GM03348 (cell line): ENCODE results near the gene AGXT.

Experiments used
- DNase-seq: peaks from one replicate; pipeline ENCODE4 v3.0.0; 2012; ENCODE audit warnings: low spot score

Gene AGXT

DNA sequence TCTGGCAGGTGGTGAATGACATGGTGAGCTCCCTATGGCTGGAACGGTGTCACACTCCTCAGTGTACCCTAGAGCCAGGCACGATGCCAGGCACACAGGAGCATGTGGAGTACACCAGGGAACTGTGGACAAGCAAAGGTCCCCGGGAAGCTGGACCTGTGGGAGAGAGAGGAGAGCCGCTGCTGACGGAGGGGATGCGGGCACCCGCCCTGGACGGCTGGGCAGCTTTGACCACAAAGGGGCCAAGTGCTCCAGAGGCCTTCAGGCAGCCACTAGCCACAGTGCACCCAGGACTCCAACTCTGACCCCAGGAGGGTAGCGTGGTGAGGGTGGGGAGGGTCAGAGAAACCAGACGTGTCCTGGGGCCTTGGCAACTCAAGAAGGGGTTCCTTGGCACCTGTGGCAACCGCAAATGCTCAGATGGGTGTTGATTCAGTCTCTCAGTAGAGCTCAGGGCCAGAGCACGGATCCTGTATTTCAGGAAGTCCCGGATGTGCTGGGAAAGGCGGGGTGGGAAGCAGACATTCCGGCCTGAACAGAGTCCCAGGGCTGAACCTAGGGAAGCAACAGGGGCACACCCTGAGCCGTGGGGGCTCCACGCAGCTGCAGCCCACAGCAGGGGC is 29.6 kb downstream of the AGXT start:
- no peak for DNase-seq

- no peak for DNase-seq
Measured at GRCh38 chr2:240898731-240899467, 30.3 kb downstream of the AGXT start.

DNA sequence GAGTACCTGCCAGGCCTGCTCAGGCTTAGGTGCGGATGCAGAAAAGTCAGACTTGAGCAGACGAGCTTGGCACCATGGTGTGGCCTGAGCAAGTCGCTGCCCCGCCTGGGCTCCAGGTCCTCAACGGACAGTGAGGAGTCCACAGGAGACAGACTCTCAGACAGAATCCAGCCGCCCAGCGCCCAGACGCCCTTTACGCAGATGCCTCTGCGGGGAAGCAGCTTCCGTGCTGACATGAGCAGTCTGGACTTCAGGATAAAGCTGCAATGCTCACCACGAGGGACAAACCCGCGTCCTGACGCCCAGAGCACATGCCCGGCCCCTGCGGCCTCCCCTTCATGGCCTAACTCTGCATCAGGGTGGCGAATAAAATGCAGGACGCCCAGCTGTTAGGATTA is 30.8 kb downstream of the AGXT start:
- DNase-seq, result no peak

- DNase-seq, result no peak
Measured at GRCh38 chr2:240900141-240900860, 31.7 kb downstream of the AGXT start.

DNA sequence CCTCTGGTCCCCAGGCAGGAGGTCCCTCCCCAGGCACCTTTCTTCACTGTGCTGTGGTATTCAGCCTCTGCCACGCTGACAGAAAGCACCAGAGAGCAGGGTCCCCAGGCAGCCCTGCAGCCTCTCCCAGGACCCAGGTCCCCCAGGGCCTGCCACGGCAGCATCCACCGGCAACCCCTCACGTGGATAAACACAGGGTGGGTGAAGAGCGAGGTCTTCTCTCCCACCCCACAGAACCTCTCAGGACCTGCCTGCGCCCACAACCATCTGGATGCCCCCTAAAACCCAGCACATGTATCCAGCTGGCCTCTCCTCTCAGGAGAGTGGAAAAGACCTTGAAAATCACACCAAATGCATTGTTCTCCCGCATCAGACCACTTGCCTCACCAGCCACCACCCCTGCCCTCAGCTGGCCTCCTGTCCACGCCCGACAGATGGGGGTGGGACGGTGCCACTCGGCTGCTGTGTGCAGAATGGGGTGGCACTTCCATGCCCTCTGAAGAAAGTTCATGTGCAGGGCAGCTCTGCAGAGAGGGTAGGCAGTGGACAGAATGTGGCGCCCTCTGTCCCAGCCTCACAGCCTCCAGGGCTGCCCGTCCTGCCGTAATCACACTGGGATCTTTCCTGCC is 33.5 kb downstream of the AGXT start:
- no peak for DNase-seq

DNA sequence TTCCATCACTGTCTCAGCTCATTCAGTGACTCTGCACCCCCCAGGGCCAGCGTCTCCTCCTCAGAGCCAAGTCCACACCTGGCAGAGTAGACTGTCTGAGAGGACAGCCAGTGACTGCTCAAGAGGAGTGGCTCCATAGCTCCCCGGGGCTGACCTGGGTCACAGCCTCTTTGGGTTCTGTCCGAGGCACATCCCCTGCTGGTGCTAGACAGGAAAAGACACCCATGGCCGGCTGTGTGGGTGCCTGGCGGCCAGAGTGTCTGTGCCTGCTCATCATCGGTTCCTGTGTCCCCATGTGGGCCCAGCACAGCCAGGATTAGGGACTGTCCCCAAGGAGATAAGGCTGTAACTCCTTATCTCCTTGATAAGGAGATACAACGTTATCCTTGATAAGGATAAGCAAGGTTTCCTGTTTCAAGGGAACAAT is 34.0 kb downstream of the AGXT start:
- no peak for DNase-seq

DNA sequence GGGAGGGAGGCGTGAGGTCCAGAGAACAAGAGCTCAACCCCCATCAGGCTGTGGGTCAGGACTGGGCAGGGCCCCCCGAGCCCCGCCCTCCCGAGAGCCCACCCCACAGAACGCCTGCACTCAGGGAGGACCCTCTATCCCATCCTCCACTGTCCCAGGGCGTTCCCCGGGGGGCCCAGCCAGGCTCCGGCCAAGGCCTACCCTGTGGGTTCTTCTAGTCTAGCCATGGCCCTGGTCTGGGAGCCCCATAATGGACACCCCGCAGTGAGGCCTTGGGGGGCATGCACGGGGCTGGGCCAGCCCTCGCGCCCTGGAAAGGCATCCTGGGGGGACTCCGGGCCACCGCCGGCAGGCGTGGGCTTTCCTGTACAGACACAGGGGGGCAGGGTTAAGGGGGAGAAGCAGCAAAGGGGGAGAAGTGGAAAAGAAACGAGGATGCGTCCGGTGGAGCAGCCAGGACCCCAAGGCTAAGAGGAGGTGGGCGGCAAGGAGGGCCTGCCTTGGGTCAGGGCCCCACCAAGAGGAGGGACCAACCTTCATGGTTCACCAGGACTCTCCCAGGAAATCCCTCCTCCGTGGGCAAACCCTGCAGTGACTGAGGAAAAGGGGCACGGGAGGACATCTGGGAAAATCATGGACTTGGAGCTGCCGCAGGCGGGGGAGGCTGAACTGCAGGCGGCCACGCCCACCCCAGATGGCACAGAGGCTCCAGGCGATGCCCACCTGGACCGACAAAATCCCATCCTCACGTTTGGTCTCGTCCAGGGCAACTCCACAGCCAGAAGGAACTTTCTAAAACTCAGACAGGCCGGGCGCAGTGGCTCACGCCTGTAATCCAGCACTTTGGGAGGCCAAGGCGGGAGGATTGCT is 34.8 kb downstream of the AGXT start:
- no peak for DNase-seq

- DNase-seq, result no peak
Measured at GRCh38 chr2:240904216-240905175, 35.9 kb downstream of the AGXT start.

- DNase-seq, result no peak
Measured at GRCh38 chr2:240905176-240905781, 36.7 kb downstream of the AGXT start.

GRCh38 chr2:240906141-240906910 is 37.7 kb downstream of the AGXT start, which contains the start of gene CROCC2:
Gene CROCC2, plus strand, starts transcription at chr2:240906336. Its CDS starts 178 bp downstream, at chr2:240906514.
- DNase-seq, result no peak

DNA sequence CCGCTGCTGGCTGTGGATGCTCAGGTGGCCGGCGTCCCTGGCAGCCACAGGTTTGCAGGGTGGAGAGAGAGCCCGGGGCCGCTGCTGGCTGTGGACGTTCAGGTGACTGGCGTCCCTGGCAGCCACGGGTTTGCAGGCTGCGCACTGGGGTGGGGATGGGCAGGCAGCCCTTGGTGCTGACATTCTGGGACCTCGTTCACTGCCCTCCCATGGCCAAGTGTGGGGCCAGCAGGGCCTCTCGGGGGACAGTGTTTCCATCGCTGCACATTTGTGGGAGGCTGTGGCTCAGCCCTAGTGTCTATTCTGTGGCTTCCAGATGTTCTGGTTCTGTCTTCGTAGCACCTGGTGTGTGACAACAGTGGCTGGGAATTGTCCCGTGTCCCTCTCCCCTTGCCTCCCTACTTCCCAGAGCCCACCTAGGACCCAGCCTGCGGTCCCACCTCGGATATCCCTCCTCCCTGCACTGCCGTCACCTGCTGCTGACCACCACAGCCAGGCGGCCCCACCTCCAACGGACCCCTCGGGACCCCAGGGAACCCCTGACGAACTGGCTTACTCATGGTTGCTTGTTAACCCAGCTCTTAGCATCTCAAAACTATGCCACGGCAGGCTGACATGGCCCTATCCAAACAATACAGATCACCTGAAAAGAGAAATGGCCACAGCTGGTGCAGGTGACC is 38.4 kb downstream of the AGXT start:
- DNase-seq, result no peak

DNA sequence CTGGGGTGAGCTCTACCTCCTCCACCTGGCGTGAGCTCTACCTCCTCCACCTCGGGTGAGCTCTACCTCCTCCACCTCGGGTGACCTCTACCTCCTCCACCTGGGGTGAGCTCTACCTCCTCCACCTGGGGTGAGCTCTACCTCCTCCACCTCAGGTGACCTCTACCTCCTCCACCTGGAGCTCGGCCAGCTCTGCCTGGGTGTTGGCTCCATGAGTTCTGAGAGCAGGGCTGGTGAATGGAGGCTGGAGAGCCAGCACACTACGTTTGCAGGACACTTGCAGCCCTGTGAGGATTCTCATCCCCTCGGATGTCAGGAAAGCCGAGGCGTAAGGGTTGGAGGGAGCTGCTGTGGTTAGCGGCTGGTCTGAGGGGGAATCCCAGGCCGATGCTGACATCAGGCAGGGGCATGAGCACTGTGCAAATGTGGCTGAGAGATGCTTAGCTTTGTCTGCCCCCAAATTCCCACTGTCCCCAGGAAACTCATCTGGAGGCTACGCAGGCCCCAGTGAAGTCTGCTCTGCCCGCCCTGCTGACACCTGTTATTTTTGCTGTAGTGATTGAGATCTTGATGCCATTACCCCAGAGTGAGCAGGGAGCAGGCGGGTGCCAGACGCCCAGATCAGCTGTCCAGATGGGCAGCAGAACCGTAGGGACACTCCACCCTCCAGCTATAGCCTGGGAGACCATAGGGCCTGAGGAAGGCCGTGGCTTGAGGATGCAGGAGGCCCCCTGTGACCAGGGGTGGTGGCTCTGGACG is 40.8 kb downstream of the AGXT start:
- DNase-seq, result no peak

GRCh38 chr2:240911641-240912265 is 43.1 kb downstream of the AGXT start:
- no peak for DNase-seq

GRCh38 chr2:240912878-240913809 is 44.5 kb downstream of the AGXT start:
- no peak for DNase-seq

- peak; percentile 85 for DNase-seq
Measured at GRCh38 chr2:240913810-240914644, 45.4 kb downstream of the AGXT start.
